LoVo (cell line): ENCODE data around the gene PTPRD.
"Not testable (repeated sequence)": the region's sequence is repeated elsewhere in the genome, so short reads cannot be mapped to it uniquely, and the experiment has no call there.

Experiments used
- DNase-seq: peaks from one replicate; pipeline ENCODE4 v3.0.0-alpha.2; 2016; ENCODE audit warnings: low spot score

The PTPRD gene

DNA sequence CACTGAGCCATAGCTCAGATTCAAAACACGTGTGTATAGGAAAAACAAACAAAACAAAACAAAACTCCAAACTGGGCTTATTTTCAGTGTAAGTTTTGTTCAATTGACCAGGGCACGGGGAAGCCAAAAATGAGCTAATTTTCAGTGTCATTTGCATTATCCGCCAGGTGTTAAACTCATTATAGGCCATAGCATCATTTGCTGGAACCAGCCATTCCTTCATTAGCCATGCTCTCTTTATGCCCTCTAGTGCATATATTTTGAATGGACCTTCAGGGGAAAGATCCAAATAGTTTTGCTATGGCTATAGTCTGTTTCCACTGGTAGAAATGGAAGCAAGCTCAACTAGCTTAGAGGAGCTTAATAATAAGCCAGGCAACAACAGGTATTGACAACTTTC, 1608.0 kb downstream of the PTPRD start:
- no peak for DNase-seq

DNA sequence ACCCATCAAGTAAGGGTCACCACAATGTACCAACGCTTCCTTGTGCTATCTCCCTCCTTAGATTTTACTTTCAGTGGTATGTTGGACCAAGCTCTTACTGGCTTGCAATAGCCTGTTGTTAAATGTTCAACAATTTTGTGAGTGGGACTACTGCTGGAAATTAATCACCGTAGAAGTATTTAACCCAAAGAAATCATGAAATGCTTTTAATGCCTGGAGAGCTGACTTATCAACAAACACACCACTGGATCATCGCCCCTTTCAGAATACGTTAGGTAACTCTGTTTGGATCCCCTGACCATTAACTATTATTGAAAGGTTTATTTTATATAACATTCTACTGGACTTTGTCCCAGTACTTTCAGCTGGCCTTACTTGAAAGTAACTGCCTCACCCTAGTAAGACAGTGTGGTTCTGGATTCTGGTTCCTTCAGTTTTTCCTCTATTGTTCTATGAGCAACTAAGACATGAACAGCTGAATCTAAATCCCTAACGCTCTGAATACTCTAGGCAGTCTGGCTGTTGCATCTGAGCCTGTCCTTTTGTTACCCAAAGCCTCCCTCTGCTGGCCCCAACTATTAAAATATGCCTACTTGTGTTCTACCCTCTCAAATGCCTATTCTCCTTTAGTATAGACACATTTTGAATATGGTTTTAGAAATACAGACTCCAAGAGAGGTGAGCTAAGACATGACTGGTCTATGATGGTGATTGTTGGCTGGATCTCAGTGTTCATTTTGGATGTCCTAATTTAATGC, 1609.8 kb downstream of the PTPRD start:
- no peak for DNase-seq

DNA sequence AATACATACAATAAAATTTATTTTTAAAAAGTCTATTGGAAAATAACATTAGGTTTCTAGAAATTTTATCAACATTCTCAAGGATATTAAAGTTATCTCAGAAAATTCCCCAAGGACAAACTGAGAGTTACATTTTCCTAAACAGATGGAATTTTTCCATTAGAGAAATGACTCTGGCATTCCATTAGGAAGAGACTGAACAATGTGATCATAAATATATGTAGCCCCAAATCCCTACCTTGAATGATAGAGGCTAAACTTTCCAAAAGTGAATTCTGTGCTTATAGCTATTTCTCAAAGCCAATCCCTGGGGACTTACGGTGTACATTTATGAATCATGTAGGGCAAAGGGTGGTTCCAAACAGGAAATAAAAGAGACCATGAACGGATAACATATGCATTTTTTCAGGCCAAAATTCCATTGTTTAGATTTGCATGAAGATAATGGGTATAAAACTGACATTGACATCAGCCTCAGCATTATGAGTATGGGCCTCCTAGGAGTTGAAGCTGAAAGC, 1632.2 kb downstream of the PTPRD start:
- no peak for DNase-seq

DNA sequence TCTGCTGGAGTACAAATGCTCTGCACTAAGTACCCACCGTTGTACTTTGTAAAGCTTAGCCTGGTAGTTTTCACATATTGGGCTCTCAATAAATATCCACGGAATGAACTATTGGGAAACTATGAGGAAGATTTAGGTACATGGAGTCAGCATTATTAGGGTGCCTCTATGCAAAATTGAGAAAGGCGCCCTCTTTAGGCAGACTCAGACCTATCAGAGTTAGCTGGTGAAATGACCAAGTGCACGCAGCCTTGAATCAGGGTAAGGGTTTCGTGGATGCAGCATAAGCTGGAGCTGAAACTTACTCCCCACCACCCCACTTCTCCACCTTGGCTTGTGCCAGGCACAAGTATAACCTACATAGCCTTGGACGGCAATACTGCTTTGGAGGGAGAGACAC, 1634.5 kb downstream of the PTPRD start:
- no peak for DNase-seq

DNA sequence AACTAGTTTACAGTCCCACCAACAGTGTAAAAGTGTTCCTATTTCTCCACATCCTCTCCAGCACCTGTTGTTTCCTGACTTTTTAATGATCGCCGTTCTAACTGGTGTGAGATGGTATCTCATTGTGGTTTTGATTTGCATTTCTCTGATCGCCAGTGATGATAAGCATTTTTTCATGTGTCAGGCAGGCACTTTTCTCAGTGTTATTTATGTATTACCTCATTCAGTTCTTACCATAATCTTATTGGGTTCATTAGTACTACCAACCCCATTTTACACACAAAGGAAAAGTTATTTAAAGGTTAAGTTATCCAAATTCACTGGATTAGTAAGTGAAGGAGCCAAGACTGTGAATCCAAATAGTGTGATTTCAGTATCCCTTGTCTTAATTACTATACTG, 1644.5 kb downstream of the PTPRD start:
- DNase-seq: not testable (repeated sequence)

DNA sequence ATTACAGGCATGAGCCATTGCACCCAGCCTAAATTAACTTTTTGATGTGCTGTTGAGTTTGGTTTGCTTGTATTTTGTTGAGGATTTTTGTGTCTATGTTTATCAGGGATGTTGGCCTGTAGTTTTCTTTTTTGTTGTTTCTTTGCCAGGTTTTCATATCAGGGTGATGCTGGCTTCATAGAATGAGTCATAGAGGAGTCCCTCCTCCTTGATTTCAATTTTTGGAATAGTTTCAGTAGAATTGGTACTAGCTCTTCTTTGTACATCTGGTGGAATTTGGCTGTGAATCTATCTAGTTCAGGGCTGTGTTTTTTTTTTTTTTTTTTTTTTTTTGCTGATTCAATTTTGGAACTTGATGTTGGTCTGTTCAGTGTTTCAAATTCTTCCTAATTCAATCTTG, 1648.9 kb downstream of the PTPRD start:
- DNase-seq: no peak

DNA sequence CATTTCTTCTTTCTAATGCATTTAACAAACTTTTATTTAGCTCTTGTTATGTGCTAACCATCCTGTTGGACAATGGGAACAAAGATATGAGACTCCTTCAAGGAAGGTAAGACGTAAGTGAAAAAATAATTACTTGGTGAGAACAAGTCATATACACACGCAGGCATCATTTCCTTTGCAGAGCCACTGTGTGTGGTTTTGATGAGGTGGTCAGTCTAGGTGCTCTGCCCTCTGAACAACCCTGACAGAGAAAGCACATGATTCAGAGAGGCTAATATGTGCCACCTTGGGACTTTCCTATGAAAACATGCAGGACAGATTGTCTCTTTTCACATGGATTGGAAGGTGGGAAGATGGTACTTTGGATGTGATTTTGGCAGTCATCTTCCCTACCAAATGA, 1650.7 kb downstream of the PTPRD start:
- DNase-seq: no peak

DNA sequence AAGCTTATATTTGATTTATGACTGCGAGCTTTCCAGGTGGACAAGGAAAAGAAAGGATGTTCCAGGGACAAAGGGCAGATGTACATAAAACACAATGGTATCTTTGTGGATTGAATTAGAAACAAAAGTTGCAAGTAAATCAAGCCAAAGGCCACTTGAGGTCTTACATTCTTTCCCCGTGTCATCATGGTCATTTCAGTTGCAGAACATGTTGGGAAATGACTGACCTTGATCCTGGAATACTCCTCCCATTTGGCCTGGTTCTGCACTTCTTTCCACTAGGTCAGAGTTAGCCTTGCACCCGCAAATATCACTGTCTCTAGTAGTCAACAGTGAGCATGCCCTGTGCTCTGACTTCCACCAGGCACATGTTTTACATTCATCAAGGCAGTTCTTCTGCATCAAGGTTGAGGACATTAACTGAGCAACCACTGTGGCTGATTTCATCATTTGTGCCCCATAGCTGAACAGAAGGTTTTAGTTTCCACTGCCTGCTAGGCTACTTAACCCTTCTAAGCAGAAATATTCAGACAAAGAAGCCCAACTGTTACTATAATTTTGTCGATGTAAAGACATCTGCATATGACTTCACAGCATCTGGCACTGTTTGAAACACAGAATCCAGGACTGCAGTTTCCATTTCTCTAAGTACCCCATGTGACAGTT, 1651.5 kb downstream of the PTPRD start:
- no peak for DNase-seq

DNA sequence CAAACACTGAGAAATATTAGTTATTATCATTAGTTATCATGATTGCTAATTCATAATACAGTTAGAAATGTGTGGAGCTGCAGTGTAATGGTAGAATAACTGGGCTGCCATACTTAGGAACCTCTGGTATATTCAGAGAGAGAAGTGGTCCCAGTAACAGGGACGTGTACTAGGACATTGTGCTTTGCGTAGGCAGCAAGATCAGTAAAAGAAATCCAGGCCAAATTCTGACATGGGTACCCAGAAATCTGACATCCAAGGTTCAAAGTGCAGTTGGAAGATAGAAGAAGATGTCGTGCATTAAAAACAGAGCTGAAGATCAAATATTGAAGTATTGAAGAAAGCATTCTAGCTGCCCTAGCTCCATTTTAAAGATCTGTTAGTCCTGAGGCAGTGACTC, 1652.5 kb downstream of the PTPRD start:
- DNase-seq: no peak

DNA sequence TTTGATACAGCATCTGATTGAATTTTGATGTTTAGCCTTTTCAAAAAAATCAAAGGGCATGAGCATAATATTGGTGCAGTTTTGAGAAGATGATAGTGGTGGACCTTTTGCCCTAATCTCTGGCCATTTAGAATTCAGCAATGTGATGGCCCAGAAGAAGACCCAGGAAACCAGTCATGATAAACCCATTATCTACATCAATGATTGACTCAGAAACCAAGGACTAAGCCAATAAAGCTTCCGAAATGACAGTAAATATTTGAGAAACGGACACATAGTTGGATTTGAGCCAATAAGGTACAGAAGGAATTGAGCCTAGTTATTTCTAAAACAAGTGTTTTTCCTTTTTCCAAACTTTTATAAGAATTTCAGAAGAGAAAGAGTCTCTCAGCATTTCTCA, 1654.4 kb downstream of the PTPRD start:
- no peak for DNase-seq

DNA sequence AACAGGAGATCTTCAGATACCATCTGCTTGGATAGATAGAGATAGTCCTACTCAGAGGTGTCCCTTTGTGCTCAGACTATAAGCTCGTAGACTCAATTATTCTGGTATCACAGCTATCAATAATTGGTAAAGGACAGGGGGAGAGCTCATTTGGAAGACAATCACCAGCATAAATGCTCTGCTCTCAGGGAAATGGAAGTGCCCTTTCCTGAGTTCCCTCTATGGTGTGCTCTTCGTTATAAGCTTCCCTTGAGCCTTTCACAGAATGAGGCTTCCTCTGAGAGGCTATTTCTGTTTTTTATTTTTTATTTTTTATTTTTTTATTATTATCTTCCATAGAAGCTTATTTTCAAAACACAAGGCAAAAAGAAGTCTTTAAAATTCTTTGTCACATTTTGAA, 1657.5 kb downstream of the PTPRD start:
- DNase-seq: no peak

DNA sequence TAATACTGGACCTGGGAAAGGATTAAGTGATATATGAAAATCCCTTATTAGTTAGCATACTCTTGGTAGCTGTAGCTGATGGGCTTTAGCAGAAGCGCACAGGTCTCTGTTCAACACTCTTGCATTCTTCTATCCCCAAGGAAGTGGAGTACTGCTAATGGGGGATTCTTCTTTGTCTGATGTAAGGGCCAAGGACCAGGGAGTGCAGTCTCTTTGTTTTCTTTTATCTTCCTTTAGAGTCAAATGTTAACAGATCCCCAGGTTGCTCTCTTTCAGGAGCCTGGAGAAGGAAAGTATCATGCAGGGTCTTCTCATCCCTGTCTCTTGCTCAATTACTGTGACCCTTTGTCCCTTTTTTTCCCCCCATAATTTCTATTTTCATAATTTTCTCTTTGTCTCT, 1666.3 kb downstream of the PTPRD start:
- no peak for DNase-seq

DNA sequence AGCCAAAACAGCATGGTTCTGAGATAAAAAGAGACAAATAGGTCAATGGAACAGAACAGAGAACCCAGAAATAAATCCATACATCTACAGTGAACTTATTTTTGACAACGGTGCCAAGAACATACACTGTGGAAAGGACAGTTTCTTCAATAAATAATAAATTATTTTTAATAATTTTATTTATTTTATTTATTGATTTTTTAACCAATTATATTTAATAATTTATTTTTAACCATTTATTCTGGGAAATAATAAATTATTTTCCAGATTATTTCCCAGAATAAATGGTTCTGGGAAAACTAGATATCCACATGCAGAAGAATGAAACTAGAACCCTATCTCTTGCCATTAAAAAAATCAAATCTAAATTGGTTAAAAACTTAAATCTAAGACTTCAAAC, 1669.4 kb downstream of the PTPRD start:
- DNase-seq: no peak

DNA sequence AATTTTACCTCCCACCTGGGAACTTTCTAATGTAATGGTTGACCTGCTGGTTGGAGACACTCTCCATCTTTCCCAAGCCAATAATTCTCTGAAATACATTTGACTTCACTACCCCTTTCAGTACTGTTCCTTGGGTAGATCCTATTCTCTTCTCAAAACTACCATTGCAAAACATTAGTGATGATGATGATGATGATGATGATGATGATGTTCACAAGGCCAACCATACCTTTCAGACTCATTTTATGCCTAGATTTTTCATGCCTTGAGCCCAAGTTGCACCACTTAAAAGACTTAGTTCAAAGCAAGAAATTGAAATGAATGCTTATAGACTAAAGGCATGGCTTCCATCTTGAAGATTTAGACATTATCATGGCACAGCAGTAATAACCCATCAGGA, 1672.2 kb downstream of the PTPRD start:
- no peak for DNase-seq

DNA sequence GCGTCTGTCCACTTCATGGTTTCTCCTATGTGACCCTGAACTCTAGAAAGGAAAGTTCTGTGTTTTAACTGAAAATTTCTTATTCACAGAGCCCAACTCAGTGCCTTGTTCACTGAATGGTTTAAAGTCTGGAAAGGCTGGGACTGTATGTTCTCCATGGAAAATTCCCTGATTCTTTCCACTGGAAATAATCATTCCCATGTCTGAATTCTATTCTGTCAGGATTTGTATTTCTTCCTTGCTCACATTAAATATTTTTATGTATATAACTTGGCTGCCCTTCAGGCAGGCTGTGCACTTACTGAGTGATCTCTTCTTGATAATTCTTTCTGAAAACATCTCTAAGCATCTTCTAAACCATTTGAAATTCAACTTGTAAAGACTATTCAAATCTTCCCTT, 1686.3 kb downstream of the PTPRD start:
- DNase-seq: no peak

DNA sequence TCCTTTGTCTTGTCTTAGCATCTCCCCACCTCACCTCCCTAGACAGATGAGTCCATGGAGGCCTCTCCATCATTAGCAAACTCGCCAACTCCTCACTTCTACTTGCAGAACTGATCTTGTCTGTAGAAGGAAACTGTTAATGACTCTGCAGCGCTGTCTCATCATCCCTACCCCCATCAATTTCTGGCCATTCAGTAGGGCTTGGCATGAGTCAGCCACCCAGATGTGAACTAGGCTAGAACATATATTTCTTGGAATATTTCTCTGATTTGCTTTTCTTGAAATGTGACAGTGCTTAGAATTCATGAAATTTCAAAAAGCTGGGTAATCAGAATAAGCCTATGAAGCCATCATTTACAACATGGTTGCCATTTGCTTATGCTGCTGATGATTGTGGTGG, 1688.2 kb downstream of the PTPRD start:
- no peak for DNase-seq

DNA sequence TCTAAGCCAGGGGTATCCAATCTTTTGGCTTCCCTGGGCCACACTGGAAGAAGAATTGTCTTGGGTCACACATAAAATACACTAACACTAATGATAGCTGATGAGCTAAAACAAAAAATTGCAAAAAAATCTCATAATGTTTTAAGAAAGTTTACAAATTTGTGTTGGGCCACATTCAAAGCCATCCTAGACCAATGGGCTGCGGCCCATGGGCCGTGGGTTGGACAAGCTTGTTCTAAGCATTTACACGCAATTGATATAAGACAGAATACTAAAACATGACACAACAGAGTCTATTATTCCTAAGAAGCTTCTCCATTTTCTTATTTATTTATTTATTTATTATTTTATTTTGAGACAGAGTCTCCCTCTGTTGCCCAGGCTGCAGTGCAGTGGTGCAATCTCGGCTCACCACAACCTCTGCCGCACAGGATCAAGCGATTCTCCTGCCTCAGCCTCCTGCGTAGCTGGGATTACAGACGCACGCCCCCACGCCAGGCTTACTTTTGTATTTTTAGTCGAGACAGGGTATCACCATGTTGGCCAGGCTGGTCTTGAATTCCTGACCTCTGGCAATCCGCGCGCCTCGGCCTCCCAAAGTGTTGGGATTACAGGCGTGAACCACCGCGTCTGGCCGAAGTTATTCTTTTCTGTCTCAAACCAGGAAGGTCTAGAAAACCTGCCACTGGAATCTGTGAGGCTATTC, 1692.2 kb downstream of the PTPRD start:
- not testable (repeated sequence) for DNase-seq

DNA sequence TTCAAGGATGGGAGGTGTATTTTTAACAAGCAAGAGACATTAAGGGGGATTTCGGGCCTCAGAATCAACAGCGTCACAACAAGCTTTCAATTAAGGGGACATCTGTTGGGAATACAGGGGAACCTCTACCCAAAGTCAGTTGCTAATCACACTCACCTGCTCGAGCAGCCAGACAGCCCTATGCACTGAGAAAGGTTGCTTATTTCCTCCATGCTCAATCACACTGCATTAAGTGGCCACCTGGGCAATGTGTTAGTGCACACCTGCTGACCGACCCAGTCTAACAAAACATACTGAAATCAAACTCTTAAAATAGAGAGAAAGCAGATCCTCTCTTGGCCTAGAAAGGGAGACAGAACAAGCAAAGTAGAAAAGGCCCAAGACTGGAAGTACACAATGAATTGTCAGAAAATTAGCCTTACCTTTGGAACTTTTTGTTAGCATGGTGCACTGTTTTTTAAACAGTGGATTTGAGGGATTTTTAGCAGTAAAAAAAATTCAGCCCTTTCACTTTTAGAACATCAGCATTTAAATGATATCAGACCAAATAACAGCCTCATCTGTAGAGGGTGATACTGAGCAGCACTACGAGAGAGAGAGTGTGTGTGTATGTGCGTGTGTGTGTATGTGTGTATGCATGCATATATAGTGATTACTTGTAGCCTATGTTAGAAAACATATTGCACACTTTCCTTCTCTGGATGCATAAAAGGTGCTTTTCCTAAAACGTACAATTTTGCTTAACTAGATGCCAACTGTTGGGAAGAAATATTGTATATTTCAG, 1694.7 kb downstream of the PTPRD start:
- DNase-seq: no peak

DNA sequence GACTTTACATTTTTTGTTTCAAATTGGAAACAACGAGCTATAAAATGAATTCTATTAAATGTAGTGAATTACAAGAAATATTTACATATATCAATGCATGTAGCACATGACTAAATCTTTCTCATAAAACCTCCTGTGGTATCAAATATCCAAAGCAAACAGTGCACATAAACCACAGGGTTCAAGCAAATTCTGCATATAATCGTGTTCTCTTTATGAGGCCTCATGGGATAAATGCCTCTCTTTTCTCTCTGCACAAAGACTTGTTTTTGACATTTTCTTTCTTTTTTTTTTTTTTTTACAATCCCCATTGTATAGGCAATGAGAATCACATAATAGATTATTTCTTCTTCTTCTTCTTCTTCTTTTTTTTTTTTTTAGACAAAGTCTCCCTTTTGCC, 1696.0 kb downstream of the PTPRD start:
- no peak for DNase-seq

DNA sequence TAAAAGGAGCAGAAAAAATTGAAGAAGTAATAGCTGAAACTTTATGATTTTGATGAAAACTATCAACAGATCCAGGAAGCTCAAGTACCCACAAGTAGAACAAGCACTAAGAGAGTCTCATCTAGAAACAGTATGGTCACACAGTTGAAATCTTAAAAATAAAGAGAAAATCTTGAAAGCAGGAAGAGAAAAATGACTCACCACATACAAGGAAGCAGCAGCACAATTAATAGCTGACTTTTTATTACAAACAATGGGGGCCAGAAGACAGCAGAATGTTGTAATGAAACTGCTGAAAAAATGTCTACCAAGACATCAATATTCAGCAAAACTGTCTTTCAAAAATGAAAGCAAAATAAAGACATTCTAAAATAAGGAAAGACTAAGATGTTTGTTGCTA, 1704.9 kb downstream of the PTPRD start:
- DNase-seq: no peak

DNA sequence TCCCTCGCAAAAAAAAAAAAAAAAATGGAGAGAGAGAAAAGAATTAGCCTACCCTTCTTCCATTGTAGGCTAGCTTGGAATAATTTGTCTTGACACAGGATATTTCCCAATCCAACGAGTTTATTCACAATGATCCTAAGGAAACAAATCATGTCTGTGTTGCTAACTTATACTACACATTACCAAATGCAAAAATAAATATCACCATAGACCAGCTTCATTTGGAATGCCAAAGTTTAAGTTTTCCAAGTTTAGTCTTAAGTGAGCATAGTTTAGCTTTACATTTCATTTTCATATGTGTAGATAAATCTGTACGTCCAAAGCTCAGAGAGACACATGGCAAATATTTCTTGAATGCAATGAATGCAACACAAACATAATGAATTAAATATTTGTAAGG, 1707.1 kb downstream of the PTPRD start:
- no peak for DNase-seq

DNA sequence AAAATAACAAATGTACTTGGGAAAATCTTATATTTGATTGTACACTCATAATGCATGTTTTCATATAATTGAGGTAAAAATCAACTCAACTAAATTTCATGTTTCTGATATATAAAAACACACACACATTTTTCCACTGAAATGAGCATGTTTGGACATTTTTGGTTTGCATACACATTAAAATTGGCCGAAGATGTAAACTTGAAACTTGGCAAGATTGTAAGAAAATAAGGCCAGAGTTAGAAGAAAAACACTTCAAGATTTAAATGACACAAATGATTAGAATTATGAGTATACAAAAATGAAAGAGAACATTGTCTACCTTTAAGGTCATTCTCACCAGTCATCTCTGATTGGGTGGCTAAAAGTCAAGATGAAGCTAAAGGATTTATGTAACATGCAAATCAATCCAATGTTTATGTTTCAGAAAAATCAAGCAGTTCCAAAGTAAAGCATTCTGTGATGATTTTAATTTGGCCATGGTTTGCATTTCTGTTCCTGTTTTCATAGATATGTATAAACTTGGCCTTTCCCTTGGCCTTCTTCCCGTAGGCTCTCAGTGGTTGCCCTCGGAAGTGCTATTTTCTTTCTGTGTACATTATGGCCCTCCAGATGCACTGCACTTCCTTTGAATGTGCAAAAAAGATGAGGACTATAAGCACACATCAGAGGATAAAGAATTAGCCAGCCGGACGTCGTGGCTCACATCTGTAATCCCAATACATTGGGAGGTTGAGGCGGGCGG, 1707.9 kb downstream of the PTPRD start:
- DNase-seq: no peak
